HG02571 (cell line): ENCODE measurements around the gene PPP4R4.
A peak's percentile ranks its signal among the peaks of the same experiment; 100 is the strongest.

Experiments used
- ATAC-seq: cut with Tn5 transposase; IDR thresholded peaks from one replicate; pipeline ENCODE4 v1.9.1; 2021; ENCODE audit warnings: mild to moderate bottlenecking, moderate library complexity; ENCODE audit not compliant: unreplicated experiment

The PPP4R4 gene

GRCh38 chr14:94173885-94174603 is at the start of gene PPP4R4:
TSS of gene PPP4R4 (plus strand) at chr14:94174322. CDS start at chr14:94174466, 144 bp downstream.
- peak; percentile 74 for ATAC-seq

- ATAC-seq = no peak
These were observed 49.3 kb upstream of the PPP4R4 start for GRCh38 chr14:94124582-94125377.

- ATAC-seq = no peak
These were observed 48.3 kb upstream of the PPP4R4 start for GRCh38 chr14:94125659-94126418.

GRCh38 chr14:94126419-94126677 is 47.8 kb upstream of the PPP4R4 start:
- no peak for ATAC-seq

GRCh38 chr14:94126800-94127199 is 47.3 kb upstream of the PPP4R4 start:
- no peak for ATAC-seq

GRCh38 chr14:94127330-94127729 is 46.8 kb upstream of the PPP4R4 start:
- no peak for ATAC-seq

- no peak for ATAC-seq
These were observed 45.8 kb upstream of the PPP4R4 start for GRCh38 chr14:94128216-94128839.

- peak; percentile 83 for ATAC-seq
These were observed 44.9 kb upstream of the PPP4R4 start, which contains the start of gene IFI27L2 for GRCh38 chr14:94129111-94129757. TSS of gene IFI27L2 (minus strand) at chr14:94129604. CDS start at chr14:94129564, 40 bp downstream.

- no peak for ATAC-seq
These were observed 44.2 kb upstream of the PPP4R4 start for GRCh38 chr14:94129758-94130414.

GRCh38 chr14:94132285-94132887 is 41.7 kb upstream of the PPP4R4 start:
- no peak for ATAC-seq

- ATAC-seq = no peak
These were observed 38.6 kb upstream of the PPP4R4 start for GRCh38 chr14:94135476-94135875.

GRCh38 chr14:94136575-94137331 is 37.4 kb upstream of the PPP4R4 start:
- no peak for ATAC-seq

GRCh38 chr14:94138251-94138650 is 35.9 kb upstream of the PPP4R4 start:
- ATAC-seq = no peak

GRCh38 chr14:94139006-94139405 is 35.1 kb upstream of the PPP4R4 start:
- no peak for ATAC-seq

GRCh38 chr14:94139421-94139820 is 34.7 kb upstream of the PPP4R4 start:
- ATAC-seq = no peak

GRCh38 chr14:94142247-94142646 is 31.9 kb upstream of the PPP4R4 start:
- ATAC-seq = no peak

GRCh38 chr14:94142836-94143235 is 31.3 kb upstream of the PPP4R4 start:
- no peak for ATAC-seq

GRCh38 chr14:94143239-94143638 is 30.9 kb upstream of the PPP4R4 start:
- no peak for ATAC-seq

GRCh38 chr14:94143711-94144110 is 30.4 kb upstream of the PPP4R4 start:
- no peak for ATAC-seq
